Superior temporal gyrus (tissue), 1 donor: ENCODE measurements around the gene GRID1.

Source experiments
- DNase-seq: peaks from one replicate; pipeline ENCODE4 v3.0.0-alpha.2; 2016; ENCODE audit errors: extremely low spot score

GRID1 gene

DNA sequence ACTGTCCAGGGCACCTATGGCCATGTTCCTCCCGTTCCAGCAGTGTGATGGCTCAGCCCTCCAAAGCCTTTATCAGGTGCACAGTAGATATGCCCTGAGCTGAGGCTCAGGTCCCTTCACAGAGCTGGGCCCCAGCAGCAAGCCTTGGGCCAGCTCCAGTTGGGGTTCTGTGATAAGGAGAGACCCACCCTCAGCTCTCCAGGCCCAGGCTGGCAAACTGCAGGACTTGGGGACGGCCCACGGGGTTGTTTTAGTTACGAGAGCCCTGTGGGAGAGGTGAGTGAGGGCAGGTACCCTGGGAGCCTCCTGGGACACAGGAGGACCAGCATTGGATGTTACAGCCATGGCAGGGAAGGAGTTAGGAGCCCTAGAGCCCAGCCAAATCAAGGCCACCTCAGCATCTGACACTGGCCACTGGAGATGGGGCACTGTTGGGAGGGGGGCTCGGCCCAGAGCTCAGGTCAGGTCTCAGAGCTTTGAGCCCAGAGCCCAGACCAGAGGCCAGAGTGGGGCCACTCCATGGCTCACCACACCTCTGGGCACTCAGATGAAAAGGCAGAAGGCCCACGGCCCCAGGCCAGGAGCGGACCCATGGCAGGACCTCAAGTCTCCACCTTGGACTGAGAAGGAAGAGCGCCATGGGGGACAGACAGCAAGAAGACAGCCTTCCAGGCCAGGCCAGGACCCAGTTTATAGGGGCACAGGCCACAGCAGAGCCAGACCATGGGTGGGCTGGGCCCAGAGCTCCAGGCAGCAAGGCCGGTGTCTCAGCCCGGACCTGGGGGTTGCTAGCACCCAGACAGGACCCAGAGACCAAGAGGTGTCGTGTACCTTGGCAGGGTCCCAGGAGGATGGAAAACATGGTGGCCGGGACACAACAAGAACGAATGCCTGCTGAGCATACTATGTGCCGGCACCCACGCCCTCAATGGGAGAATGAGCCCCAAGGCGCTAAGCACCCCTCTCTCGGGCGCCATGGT, 12.8 kb downstream of the GRID1 start:
- no peak for DNase-seq

DNA sequence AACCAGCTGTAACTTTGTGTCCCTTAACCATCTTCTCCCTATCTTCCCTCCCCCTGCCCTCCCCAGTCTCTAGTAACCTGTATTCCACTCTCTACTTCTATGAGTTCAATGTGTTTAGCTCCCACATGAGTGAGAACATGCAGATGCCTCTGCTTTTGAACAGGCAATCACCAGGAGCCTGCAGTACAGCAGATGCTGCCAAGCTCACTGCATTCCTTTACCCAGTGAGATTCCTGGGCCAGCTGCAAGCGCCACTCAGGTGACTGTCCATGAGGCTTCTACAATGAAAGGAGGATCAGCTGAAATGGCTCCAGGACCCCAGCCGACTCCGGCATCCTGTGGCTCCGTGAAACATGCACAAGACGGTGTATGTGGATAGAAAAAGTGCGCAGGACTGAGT, 15.7 kb downstream of the GRID1 start:
- no peak for DNase-seq

DNA sequence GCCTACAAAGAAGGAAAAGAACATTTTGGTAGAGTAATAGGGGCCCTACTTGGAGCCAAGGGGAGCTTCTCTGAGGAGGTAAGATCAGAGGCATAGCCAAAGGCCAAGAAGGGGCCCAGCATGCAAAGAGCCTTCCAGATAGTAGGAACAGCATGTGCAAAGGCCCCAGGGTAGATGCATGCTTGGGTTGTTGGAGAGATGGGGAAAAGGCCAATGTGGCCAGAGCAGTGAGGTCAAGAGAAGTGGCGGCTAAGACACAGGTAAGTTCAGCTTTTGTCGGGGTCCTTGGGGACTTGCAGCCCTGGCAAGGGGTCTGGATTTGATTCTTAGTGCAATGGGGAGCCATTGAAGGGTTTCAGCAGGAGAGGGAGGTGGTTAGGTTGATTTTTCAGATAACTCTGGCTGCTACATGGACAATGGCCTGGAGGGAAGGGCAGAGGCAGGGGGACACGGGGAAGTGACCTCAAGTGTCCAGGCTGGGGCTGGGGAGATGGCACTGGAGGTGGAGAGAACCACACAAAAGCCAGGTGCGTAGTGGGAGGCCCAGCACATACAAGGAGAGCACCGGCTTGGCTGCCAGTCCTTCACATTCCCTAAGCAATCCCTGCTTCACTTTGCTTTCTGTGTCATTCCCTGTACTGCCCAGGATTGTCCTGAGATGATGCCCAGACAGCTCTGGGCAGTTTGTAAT, 16.5 kb downstream of the GRID1 start:
- no peak for DNase-seq

DNA sequence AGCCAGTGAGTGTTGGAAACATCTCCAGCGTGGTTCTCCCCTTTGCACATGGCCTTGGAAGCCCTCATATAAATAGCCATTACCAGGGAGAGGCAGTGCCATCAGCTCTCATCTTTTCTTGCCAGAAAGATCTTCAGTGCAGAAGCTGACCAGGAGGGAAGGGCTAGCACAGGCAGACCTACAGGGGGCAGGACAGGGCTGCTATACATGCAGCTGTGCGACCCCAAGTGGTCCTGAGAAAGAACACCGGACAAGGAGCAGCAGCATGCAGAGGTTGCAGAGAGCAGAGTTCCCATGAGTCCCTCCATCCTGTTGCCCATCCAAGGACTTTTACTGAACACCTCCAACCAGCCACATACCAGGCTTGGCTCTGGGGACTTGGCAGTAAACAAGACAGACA, 17.1 kb downstream of the GRID1 start:
- DNase-seq = peak; percentile 25

DNA sequence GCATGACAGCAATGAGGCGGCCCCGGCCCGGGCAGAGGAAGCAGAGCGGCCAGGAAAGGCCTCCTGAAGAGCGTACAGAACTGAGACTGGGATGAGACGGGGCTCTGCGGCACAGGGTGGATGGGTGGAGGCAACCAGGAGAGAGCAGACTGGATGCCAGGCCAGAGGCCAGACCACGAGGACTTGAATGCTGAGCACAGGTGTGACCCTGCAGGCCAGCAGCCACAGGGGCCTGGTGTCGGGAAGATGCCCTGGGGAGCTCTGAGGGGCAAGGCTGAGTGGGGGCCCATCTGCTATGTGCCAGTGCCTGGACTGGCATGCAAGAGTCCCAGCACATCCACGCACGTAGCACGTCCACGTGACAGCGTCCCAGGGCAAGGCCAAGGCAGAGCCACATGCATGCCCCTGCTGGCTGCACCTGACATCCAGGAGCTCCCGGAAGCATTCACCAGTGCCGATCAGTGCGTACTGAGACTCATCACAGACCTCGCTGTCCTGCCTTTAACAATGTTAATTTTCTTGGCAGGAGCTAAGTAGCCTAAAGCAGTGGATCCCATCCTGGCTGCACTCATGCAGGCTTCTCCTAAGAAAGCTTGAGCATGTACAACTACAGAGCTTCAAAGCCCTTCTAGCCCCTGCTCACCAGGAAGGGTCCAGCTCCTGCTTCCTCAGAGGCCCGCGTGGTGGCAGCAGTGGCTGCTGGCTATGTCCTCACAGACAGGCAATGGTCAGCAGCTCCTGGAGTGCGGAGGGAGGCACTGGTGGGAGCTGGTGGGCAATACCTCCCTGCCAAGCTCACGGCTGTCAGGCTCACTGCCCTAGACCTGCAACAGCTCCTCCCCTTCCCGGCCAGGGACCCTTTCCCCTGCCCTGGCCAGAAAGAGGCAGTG, 18.0 kb downstream of the GRID1 start:
- DNase-seq = peak; percentile 73

DNA sequence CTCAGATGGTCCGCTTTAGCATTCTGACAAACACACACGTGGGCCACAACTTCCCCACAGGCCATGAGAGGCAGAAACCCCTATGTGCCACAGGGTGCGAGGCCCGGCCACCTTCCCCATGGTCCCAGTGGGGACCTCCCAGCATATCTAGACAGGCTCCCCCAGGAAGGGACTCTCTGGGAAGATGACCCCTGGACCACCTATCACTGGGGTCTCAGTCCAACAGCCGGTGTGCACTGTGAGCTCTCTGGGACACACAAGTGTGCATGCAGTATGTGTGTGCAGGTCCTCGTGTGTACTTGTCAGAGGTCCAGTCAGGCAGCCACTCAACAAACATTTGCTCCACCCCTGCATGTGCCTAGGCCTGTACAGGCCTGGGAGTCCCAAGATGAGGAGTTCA, 18.7 kb downstream of the GRID1 start:
- no peak for DNase-seq

DNA sequence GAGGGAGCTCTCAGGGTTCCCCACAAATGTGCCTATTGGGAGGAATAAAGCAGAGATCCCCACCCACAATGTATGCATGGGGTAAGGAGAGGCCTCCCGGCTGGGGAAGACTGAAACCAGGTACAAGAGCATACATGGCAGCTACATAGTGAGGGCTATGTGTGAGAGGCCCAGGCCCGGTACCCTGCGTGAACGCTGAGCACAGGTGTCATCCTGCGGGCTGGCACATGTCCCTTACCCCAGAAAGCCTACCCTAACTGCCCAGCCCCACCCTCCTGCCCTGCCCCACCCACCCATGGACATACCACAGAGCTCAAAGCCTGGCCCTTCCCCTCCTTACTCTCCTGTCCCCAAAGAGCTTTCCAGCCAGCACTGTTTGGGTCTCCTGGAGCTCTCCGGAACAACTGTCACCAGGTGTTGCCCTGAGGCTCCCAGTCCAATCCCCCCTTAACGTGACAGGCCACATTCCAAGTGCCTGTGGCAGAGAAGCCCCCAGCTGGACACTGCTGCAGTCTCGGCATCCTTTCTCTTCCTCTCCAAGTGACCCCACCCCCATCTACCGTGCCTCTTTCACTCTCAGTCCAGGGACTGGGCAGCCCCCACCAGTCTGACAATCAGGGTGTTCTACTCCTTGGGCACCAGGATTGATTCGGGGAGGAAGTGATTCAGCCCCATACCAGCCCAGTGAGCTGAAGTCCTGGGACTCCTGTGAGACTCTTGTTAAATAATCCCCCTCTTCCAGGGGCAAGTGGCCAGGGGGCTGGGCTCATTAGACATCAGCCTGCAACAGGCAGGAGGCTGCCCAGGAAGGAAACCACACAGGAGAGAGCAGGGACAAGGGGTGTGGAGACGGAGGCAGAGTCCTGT, 19.6 kb downstream of the GRID1 start:
- DNase-seq = no peak

DNA sequence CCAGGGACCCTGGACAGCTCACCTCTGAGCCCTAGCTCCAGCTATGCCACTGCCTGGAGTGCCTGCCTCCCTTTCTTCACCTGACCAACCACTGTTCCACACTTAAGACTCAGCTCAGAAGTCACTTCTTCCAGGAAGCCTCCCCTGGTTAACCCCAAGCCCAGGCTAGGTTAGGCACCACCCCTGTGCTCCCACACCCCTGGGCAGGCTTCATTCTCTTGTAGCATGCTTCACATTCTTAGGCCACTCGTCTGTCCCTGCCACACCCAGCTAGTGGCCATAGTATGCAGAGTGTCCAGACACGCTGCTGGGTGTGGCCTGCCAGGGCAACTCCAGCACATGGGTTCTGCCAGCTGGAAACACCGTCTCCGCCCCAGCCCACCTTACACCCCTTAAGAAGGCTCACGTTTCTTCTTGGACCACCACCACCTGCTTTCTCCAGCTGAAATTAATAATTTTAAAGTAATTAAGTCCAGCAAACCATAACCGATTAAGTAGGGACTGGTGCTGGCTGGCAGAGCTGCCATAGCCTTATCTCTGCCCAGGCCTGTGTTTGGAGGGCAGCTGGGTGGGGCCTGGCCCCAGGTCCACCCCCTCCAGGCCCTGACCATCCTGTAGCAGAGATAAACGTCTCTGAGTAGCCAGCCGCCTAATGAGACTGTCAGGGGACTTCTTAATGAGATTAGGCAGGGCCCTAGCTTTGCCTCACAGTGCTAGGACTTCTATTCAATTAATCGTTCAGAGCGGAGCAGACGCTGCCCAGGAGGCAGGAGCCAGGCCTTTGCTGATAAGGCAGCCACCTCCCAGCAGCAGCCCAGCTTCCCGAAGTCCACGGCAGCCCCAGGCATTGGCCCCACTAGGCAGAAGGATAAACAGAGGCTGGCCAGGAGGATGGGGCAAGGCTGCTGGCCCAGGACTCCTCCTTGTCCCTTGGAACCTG, 20.5 kb downstream of the GRID1 start:
- no peak for DNase-seq

DNA sequence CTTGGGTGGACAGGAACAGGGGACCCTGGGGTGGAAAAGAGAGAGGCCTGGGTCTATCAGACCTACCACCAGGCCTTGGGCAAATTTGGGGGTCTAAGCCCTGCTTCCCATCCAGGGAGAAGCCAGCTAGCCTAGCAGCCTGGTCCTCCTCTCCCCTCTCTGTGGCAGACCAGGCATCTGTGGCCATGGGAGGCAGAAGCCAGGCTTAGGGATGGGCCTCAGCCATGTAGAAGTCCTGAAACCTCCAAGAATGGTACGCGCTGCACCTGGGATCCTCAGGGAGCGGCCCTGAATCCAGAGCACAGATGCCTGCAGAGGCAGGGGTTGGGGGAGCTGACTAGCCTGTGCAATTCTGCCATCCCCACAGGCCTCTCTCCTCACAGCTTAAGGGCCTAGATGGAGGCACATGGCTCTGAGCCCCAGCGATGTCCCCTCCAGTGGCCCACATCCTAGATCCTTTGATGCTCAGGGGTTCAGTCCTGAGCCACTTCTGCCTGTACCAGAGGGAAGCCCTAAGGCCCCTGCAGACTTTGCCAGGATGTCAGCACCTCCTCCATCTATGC, 21.2 kb downstream of the GRID1 start:
- DNase-seq = no peak

DNA sequence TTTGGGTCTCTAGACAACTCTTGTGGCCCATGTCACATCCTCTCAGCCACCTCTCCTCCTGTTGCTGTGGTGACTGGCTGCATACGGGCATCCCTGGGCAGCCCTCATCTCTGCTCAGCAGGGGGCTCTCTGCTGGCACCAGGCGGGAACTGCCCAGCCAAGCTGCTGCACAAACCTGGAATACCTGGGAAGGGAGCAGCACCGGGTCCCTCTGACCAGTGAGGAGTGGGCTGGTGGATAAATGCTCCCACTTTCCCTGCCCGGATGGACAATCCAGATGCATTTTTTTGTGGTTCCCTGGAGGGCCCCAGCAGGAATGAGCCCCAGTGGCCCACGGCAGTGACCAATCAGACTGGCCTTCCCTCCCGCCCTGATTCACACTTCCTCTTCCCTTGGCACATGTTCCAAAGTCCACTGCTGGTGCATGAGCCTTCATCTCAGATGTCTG, 21.9 kb downstream of the GRID1 start:
- no peak for DNase-seq

DNA sequence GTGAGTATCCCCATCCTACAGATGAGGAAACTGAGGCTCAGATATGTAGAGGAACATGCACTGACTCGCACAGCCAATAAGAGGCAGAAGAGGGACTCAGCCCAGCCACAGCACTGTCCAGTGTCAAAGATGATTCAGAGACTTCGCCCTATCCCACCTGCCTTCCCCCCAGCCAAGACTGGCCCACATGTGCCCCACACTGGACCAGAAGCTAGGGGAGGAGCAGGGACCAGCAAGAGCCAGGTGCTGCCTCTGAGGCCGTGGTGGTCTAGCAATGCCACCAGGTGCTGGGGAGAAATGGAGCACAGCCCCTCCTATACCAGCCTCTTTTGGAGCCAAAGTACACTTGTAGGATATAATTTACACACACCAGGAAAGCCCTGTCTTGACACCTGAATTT, 22.3 kb downstream of the GRID1 start:
- no peak for DNase-seq

DNA sequence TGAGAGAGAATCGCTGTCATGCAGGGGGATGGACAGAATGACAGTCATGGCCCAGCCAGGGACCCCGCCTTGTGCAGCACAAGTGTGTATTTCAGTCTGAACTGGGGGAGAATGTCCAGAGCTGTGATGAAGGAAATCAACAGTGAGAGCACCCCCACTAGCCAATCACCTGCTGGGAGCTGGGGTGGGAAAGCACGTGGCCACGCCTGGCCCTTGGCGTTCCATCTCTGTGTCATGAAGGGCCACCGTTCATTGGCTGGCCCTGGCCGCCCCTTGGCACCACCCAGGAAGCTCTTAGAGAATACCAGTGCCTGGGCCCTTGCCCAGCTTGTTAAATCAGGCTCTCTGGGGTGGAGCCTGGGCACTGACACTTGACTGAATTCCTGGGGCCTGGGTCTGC, 22.8 kb downstream of the GRID1 start:
- DNase-seq = no peak

DNA sequence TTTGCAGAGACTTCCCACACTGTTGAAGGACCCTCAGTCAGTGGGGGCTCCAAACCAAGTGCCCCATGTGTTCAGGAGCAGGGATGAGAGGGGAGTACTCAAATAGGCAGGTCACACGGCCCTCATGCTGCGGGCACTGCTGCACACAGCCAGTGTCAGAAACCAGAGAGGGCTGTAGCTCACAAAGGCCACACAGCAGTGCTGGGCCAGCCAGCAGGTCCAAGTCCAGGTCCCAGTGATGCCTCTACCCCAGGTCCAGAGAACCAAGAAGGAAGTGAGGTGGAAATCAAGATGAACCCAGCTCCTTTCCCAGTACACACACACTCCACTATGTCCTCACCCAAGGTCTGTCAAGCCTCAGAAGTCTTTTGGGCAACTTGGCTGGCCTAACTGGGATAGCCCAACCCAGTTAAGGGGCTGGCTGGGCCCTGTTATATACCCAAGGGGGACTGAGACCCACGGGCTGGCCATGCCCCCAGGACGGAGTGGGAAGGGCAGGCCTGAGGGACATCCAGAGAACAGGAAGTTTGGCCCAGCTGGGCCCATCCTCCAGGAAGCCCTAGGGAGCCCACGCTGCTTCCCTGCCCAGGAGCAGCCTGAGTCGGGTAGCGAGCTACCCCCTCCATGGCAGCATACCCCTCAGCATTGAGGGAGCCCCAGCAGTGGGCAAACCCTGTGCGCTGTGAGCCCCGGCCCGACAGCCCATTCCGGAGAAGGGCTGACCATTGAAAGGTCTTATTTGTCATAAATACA, 24.3 kb downstream of the GRID1 start:
- no peak for DNase-seq

DNA sequence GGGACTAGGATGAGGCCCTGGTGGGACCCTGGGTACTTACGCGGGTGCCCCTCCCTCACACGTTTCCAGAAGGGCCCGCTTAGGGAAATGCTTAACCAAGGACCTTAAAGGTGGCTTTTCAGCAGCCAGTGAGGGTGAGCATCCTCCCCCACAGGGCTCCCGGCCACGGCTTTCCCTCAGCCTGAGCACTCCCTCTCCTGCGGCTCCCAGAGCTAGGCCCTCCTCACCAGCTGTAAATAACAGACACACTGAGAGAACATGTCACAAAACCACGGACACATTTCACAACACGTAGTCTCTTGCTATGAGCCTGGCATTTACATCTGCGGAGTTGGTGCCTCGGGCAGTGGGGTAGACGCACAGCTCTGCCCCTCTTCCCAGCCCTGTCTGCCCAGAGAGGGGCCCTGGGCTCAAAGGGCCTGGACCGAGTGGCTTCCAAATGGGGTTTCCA, 25.2 kb downstream of the GRID1 start:
- DNase-seq = no peak

DNA sequence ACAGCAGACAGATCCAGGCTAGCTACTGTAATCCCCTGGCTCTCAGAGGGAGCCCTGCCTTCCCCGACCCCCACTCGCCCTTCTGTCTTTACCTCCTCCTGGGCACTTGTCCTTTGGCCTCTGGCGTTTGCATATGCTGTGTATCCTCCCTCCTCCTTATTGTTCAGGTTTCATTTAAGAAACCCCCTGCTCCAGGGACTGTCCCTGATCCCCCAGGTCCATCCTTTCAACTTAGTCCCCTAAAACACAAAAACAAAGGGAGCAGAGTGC, 25.7 kb downstream of the GRID1 start:
- no peak for DNase-seq

DNA sequence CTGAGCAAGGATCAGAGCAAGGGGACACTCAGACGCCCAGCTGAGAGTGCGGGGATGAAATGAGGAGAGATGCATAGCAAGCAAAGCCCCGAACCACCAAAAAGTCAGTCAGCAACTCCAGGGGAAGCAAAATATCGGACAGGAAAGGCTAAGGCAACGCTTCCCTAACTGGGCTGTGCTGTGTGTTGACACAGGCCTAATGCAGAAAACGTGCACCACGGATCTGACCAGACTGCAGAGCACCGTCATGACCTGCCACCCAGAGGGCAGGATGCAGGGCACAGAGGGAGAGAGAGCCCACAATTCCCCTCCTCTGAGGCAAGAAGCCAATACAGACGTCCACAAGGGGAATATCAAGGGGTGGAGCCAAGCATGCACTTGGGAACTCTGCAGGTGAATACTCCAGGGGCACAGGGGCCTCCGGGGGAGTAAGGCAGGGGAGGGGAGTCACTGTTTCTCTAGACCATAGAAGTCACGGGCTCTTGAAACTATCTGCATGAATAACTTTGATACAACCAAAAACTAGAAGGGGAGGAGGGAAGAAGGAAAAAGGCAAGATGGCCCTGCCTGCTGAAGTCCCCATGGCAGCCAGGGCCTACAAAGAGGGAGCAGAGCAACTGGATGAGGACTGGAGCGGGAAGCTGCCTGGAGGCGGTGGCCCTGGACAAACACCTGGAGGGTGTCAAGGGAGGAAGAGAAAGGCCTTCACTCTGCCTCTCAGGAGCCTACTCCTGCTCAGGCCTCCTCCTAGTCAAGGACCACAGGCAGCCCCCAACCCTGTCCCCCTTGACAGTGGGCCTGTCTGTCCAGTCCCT, 26.2 kb downstream of the GRID1 start:
- DNase-seq = no peak

DNA sequence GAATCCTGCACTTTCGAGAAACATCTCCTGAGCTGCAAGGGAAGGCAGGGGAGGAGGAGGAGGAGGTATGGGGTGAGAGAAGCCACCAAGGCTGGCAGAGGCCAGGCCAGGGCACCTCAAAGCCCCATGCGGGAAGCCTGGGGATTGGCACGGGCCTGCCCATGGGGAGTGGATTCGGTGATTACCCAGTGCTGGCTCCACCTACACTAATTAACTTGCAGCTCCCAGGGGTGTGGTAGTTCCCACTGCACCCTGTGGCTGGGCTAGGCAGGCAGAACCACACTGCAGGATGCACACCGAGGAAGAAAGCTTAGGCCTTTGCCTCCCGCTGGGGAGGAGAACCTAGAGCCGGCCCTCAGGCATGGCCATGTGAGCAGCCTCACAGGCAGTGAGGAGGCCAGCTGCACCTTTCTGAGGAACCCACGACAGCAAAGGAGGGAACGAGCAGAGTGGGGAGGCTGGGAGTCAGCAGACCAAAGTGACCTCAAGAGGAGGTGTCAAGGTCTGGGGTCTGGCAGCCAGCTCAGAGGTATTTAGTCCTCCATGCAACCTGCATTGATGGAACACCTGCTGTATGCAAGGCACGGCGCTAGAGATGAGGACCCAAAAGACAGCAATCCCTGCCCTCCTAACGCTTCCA, 27.2 kb downstream of the GRID1 start:
- no peak for DNase-seq
